MG63 (cell line): ENCODE measurements around the gene MAP3K21. TPM values are rescaled to one million over a fixed set of nuclear protein-coding genes. Genes with fewer than 3 reads are reported as not detected.

Experiments
- DNase-seq: peaks from one replicate; pipeline ENCODE4 v3.0.0-alpha.2; 2020
- H3K27me3 ChIP-seq: fragments of 250-450 bp; sonication (Bioruptor Pico); 2 replicates; pipeline ENCODE4 v1.5.1; 2020; ENCODE audit warnings: mild to moderate bottlenecking, moderate library complexity
- H3K36me3 ChIP-seq: fragments of 250-450 bp; sonication (Bioruptor Pico); 2 replicates; pipeline ENCODE4 v1.5.1; 2020; ENCODE audit warnings: mild to moderate bottlenecking, moderate library complexity
- H3K4me3 ChIP-seq: fragments of 250-450 bp; sonication (Bioruptor Pico); 2 replicates; pipeline ENCODE4 v1.5.1; 2020; ENCODE audit warnings: mild to moderate bottlenecking, moderate library complexity
- H3K9me3 ChIP-seq: fragments of 250-450 bp; sonication (Bioruptor Pico); 2 replicates; pipeline ENCODE4 v1.5.1; 2020; ENCODE audit warnings: mild to moderate bottlenecking, moderate library complexity
- total RNA-seq: library from RNA; depleted of rRNA; stranded (reverse); fragments of >200 nt; shearing (Covaris generic); gene quantifications from 2 replicates; pipeline ENCODE4 v1.2.3, GENCODE V29; 2014; ENCODE audit warnings: low replicate concordance

Gene MAP3K21
- total RNA-seq, 1 experiment from 2014 or later, result 1.5 TPM

DNA sequence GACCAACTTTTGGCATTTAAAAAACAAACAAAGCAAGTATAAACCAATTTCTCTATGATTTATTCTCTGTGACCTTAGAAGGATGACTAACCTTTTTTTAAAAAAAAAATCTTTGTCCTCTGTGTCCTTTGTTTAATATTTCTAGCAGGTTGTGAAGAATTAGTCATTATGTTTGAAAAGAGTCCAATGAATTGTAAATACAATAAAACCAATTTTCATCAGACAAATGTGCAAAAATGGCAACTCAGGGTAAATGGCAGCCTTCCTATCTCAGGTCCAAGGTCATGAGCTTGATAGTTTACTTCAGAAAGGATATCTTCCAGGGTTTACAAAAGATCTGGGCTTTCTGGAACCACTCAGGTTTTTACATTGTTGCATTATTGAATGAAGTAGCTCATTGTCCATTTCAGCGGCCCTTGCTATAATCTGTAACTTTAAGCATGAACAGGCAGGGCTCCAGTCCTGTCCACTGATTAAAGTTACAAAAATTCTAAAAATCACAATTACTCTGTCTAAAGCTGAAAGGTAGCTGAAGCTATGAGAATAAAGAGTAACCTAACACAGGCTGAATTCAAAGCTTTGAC is 11.7 kb upstream of the MAP3K21 start:
- no peaks in the 10 kb centered on the region for H3K36me3 ChIP-seq
- DNase-seq, result no peak

DNA sequence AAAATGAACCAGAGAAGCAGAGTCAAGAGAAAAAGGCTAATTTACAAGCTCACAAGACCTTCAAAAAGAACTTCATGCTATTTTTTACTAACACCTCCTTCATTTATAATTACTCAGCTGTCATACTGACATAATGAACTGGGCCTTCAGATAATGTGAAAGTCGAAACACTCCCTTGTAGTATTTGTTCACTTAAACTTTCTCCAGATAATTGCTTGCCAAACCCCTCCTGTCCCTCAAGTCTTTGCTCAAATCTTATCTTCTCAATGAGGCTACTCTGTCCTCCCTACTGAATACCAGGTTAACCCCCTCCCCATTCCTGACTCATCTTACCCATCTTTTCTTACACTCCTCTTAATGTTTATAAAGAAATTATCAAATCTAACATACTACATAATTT is 11.1 kb upstream of the MAP3K21 start:
- DNase-seq, result no peak
- Histone ChIP-seq H3K36me3 (no peaks in the 10 kb centered on the region), H3K9me3 (no peaks in the 10 kb centered on the region), H3K4me3 (no peak overlapping the region), H3K27me3 (no peaks in the 10 kb centered on the region)

More for the DNA sequence above, 11.7 kb upstream of the MAP3K21 start:
- H3K9me3 ChIP-seq, result no peaks in the 10 kb centered on the region
- H3K27me3 ChIP-seq, result no peaks in the 10 kb centered on the region
- no peak overlapping the region for H3K4me3 ChIP-seq

DNA sequence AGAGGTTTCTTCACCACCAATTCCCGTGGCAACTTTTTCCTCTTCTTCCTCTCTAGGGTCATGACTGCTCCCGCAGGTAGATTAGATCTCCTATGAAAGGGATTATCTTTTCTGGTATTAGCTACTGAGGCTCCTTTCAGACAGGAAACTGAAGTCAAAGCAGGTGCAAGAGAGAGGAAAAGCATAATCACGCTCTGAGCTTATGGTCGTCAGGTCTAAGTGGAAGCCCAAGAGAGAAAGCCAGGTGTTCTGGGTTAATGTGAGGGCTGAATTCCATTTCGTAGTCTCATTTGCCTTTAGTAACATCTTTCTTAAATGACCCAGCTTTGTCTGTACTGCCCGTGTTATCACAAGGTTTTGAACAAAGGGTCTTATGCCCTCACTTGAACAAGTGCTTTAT is 8.3 kb upstream of the MAP3K21 start:
- Histone ChIP-seq H3K9me3 (no peaks in the 10 kb centered on the region), H3K4me3 (no peak overlapping the region), H3K27me3 (no peaks in the 10 kb centered on the region), H3K36me3 (no peaks in the 10 kb centered on the region)
- no peak for DNase-seq

DNA sequence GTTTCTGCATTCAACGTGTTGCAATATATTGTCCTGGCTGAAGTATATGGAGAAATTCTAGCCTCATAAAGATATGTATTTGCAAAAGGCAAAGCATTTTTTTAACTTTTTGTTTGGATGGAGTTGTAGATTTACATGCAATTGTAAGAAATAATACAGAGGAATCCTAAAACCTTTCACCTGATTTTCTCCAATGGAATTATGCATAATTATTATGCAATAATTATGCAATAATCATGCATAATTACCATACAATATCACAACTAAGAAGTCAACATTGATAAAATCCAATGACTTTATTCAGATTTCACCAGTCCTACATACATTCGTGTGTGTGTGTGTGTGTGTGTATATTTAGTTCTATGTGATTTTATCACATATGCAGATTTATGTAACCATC is 7.5 kb upstream of the MAP3K21 start:
- DNase-seq, result no peak
- Histone ChIP-seq H3K9me3 (no peaks in the 10 kb centered on the region), H3K4me3 (no peak overlapping the region), H3K27me3 (no peaks in the 10 kb centered on the region), H3K36me3 (no peaks in the 10 kb centered on the region)

DNA sequence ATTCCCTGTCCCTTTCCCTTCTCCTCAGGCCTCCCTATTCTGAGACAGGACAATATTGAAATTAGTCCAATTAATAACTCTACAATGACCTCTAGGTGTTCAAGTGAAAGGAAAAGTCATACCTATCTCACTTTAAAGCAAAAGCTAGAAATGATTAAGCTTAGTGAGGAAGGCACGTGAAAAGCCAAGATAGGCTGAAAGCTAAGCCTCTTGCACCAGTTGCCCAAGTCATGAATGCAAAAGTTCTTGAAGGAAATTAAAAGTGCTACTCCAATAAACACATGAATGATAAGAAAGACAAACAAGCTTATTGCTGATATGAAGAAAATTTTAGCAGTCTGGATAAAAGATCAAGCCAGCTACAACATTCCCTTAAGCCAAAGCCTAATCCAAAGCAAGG is 3.8 kb upstream of the MAP3K21 start:
- Histone ChIP-seq H3K4me3 (no peak overlapping the region), H3K9me3 (no peaks in the 10 kb centered on the region), H3K36me3 (no peaks in the 10 kb centered on the region), H3K27me3 (no peaks in the 10 kb centered on the region)
- no peak for DNase-seq

DNA sequence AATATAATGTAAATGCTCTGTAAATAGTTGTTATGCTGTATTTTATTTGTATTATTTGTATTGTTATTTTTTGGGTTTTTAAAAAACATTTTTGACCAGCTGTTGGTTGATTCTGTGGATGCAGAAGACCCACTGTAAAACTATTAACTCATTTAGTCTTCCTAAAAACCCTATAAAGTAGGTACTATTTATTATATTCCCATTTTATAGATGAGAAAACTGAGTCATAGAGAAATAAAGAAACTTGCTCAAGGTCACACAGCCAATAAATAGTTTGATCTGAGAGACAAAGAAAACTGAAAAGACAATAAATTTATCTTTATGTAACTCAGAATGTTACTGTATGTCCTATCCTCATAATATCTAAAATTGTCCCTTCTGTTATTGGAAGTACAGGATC is 1.2 kb upstream of the MAP3K21 start:
- DNase-seq, result no peak
- Histone ChIP-seq H3K4me3 (no peak overlapping the region), H3K9me3 (no peaks in the 10 kb centered on the region), H3K27me3 (no peaks in the 10 kb centered on the region), H3K36me3 (no peaks in the 10 kb centered on the region)

DNA sequence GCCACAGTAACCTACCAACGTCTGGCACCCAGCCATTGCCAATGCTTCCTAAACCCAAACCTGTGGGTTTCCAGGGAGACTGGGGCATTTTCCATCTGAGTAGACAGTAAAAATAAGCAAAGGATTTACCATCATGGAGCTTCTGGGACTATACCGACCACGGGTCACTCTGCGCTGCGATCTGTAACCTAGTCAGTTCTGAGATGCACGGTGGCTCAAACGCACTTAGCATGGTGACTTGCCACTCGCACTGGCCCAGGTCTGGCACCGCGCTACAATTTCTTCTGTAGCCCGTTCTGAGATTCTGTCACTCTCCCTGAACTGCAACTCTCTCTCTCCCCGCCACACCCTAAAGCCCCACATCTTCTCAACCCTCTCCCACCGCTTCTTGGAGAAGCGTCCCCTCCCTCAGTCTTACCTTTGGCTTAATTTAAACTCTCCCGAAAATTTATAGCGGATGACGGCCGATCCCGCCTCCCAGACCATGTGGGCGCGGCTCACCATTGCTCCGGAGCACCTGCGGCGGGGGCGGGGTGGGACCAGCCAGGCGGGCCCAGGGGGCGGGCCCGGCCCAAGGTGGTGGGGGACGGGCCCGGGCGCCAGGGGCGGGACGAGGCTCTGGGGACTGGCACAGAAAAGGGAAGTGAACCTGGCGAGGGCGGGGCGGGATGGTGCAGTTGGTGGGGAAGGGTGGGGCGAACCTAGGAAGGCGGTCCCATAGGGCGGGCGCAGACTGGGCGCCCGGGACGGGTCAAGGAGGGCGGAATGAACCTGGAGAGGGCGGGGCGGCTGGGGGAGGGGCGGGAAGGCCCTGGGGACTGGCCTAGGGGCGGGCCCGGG is 493 bp upstream of the MAP3K21 start:
- no peaks in the 10 kb centered on the region for H3K36me3 ChIP-seq
- no peaks in the 10 kb centered on the region for H3K9me3 ChIP-seq
- no peaks in the 10 kb centered on the region for H3K27me3 ChIP-seq
- H3K4me3 ChIP-seq, result peak overlapping the region; percentile 22; the same call in 1 of the 2 replicates
- peak; percentile 82 for DNase-seq

DNA sequence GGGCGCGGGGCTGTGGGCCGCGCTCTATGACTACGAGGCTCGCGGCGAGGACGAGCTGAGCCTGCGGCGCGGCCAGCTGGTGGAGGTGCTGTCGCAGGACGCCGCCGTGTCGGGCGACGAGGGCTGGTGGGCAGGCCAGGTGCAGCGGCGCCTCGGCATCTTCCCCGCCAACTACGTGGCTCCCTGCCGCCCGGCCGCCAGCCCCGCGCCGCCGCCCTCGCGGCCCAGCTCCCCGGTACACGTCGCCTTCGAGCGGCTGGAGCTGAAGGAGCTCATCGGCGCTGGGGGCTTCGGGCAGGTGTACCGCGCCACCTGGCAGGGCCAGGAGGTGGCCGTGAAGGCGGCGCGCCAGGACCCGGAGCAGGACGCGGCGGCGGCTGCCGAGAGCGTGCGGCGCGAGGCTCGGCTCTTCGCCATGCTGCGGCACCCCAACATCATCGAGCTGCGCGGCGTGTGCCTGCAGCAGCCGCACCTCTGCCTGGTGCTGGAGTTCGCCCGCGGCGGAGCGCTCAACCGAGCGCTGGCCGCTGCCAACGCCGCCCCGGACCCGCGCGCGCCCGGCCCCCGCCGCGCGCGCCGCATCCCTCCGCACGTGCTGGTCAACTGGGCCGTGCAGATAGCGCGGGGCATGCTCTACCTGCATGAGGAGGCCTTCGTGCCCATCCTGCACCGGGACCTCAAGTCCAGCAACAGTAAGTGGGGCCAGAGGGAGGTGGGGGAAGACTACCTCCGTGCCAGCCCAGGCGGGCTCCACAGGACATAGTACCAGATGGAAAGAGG is 808 bp downstream of the MAP3K21 start:
- Histone ChIP-seq H3K36me3 (no peaks in the 10 kb centered on the region), H3K9me3 (no peaks in the 10 kb centered on the region), H3K27me3 (no peaks in the 10 kb centered on the region), H3K4me3 (peak overlapping the region; percentile 51)
- DNase-seq, result peak; percentile 34

DNA sequence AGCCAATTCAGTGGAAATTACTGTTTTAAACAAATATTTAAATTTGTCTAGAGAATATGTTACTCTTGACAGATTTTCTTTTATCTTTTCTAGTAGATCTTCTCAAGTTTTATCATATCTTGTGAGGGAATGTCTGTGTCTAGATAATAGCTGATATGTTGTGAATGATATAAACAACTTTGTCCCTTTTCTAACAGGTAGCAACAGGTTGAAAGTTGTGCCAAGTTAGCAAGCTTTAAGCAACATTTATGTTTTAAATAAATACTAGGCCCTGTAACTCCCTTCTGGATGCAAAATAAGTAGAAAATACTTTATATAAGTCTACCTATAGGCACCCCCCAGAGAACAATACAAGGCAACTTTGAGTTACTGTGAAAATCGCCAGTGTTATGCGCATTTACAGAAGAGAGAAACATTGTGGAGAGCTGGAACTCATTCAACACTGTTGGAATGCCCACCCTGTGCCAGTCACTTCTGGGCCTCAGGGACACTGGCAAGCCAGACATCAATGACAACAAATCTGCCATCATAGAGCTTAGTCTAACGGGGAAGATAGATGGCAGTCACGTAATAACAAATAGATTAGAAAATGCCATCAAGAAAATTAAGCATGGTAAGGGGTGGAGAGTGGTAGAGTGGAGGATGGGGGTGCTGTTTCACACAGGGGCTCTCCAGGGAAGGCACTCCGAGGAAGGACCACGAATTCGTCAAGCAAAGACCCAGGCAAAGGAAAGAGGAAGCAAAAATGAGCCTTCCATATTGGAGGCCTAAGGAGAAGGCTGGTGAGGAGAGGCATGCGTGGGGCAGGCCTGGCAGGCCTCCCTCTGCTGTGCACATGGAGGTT is 4.4 kb downstream of the MAP3K21 start:
- Histone ChIP-seq H3K36me3 (no peaks in the 10 kb centered on the region), H3K4me3 (no peak overlapping the region), H3K27me3 (no peaks in the 10 kb centered on the region), H3K9me3 (no peaks in the 10 kb centered on the region)
- no peak for DNase-seq

DNA sequence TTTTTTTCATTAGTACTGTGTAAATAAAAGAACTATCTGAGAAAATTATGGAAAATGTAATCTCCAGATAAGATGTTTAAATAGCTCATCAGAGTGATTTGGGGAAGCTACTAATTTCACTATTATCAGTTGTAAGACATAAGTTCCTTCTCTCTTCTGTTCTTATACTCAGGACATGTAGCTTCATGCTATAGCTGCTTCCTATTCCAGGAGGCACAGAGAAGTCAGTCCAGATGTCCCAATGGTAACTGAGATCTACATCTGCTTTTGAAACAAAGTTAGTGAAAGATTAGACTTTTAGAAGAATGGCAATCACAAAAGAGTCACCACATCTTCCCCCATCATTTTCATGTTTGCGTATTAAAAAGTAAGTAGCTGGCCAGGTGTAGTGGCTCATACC is 5.6 kb downstream of the MAP3K21 start:
- Histone ChIP-seq H3K9me3 (no peaks in the 10 kb centered on the region), H3K4me3 (no peak overlapping the region)

DNA sequence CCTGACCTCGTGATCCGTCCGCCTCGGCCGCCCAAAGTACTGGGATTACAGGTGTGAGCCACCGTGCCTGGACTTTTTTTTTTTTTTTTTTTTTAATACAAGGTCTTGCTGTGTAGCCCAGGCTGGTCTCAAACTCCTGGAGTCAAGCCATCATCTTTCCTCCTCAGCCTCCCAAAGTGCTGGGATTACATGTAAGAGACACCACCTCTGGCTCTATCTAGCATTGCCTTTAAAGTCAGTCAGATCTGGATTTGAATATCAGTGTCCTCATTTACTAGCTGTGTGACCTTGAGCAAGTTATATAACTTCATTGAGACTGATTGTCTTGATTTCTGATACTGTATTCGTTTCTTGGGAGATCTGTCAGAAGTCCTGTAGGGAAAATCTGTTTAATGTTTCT is 6.6 kb downstream of the MAP3K21 start:
- no peaks in the 10 kb centered on the region for H3K27me3 ChIP-seq

More for the DNA sequence above, 5.6 kb downstream of the MAP3K21 start:
- DNase-seq, result no peak
- H3K36me3 ChIP-seq, result no peaks in the 10 kb centered on the region
- H3K27me3 ChIP-seq, result no peaks in the 10 kb centered on the region

DNA sequence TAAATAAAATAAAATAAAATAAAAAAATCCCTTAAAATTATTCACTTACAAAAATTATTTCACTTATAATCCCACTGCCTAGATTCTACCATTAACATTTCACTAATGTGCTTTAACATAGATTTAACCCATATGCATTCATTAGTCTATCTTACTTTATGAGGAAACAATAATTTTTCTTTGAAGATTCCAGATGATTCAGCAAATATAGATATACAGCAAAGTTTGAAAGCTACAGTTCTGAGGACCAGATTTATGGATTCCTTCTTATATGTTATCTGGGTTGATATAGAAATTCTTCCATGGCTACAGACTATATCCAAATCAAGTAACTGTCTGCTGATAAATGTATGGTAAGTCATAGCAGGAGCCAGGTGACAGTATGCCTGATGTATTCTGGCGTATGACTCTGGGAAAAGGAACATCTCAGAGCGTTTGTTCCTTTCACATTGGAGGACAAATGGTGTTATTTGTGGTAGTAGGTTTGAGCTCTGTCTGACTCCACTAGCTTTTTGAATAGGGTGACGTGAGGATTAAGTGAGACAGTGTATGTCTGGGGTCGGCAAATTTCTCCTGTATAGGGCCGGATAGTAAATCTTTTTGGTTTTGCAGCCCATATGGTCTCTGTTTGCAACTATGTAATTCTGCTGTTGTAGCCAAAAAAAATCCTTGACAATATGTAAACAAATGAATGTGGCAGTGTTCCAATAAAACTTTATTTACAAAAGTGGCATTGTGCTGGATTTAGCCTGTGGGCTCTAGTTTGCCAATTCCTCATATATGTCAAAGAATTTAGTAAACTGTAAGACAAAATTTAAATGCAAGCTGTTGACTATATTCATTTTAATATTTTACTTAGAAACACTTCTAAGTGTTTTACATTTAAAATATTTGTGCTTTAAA is 9.3 kb downstream of the MAP3K21 start:
- H3K4me3 ChIP-seq, result no peak overlapping the region
- no peaks in the 10 kb centered on the region for H3K9me3 ChIP-seq
- DNase-seq, result no peak
- no peaks in the 10 kb centered on the region for H3K36me3 ChIP-seq
- no peaks in the 10 kb centered on the region for H3K27me3 ChIP-seq

More for the DNA sequence above, 6.6 kb downstream of the MAP3K21 start:
- H3K9me3 ChIP-seq, result no peaks in the 10 kb centered on the region
- H3K4me3 ChIP-seq, result no peak overlapping the region
- no peak for DNase-seq
- H3K36me3 ChIP-seq, result no peaks in the 10 kb centered on the region

DNA sequence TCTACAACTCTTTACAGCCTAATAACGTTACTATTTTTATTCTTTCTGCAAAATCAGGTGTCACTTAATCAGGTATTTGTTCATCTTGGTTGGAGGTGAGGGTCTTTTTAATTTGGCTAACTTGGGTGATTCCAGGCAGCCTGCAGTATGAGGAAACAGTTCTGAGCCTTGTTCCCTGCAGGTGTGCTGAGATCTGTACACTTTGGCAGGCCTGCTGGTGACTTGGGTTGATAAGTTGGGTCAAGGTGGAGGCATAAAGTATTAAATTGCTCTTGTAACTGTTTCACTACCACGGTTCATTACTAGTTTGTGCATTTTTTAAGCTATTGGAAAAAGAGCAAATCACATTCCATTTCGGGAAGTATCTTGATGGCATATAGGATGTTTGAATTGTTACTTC is 10.0 kb downstream of the MAP3K21 start:
- H3K9me3 ChIP-seq, result no peaks in the 10 kb centered on the region
- H3K36me3 ChIP-seq, result no peaks in the 10 kb centered on the region
- no peak for DNase-seq
- no peak overlapping the region for H3K4me3 ChIP-seq
- no peaks in the 10 kb centered on the region for H3K27me3 ChIP-seq

DNA sequence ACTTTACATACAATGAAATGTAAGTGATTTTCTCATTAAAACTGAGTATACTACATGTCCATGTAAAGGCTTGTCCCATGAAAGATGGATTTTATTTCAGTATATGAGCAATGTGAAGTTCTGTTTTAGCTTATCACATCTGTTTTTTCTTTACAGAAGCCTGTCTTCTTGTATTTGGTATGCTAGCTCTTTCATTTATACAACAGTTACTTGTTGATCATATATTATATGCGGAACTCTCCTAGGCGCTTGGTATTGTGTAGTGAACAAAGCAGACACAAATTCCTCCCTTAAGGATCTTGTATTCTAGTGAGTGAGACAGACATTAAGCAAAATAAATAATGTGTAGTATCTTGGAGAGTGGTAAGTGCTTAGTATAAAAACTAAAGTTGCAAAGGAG is 10.6 kb downstream of the MAP3K21 start:
- no peak overlapping the region for H3K4me3 ChIP-seq
- no peak for DNase-seq
- H3K9me3 ChIP-seq, result no peaks in the 10 kb centered on the region
- H3K36me3 ChIP-seq, result no peaks in the 10 kb centered on the region
- no peaks in the 10 kb centered on the region for H3K27me3 ChIP-seq

DNA sequence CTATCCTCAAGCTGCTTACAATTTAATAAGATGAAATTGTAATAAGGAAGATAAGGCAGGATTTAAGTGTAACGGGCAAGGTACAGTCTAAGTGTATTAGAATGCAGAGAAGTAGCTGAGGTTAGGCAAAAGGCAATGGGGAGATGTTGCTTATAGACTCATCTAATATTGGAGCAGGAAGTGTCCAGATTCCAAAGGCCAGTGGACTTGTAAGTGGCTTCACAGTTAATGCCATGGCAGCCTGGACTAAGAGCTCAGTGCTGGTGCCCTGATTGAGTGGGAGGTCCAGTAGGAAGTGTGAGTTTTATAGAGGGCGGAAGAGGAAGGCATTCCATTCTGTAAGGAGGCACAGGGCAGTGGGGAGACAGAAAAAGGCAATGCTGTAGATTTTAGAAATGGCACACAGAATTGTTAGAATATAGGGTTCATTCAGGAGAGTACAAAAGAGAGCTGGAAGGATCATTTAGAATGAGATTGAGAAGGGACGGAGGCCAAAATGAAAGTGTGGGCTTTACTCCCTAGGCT is 12.6 kb downstream of the MAP3K21 start:
- H3K9me3 ChIP-seq, result 0 out of 2 replicates have a peak, but pooled peaks cover 2% of the 10 kb centered on the region
- DNase-seq, result no peak

More for the DNA sequence above, 12.6 kb downstream of the MAP3K21 start:
- Histone ChIP-seq H3K4me3 (no peak overlapping the region), H3K36me3 (no peaks in the 10 kb centered on the region), H3K27me3 (no peaks in the 10 kb centered on the region)
